Glomerular endothelial cell (primary cell): Measurements from ENCODE around the gene UCMA. TPM values are rescaled to one million over a fixed set of nuclear protein-coding genes. Genes with fewer than 3 reads are reported as not detected.
"Not testable (repeated sequence)": the region's sequence is repeated elsewhere in the genome, so short reads cannot be mapped to it uniquely, and the experiment has no call there.

ENCODE experiments used
- DNase-seq: peaks from one replicate; pipeline ENCODE4 v3.0.0-alpha.2; 2011; ENCODE audit warnings: low read depth, low spot score; ENCODE audit errors: extremely low read depth
- total RNA-seq: library from RNA; depleted of rRNA; stranded (reverse); fragments of >200 nt; gene quantifications from 2 replicates; pipeline ENCODE4 v1.2.3, GENCODE V29; 2015

Gene UCMA
- total RNA-seq = not detected in 2 replicates

GRCh38 chr10:13234172-13234571, at the start of gene UCMA:
Gene UCMA, minus strand, starts transcription at chr10:13234374. Its CDS starts 116 bp downstream, at chr10:13234258.
- DNase-seq = no peak

GRCh38 chr10:13282348-13282747, 48.2 kb upstream of the UCMA start:
- not testable (repeated sequence) for DNase-seq

- DNase-seq = no peak
Measured at GRCh38 chr10:13276749-13277365, 42.7 kb upstream of the UCMA start.

GRCh38 chr10:13276146-13276545, 42.0 kb upstream of the UCMA start:
- DNase-seq = not testable (repeated sequence)

- no peak for DNase-seq
Measured at GRCh38 chr10:13272164-13272571, 38.0 kb upstream of the UCMA start.

GRCh38 chr10:13271552-13272163, 37.5 kb upstream of the UCMA start:
- DNase-seq = no peak

GRCh38 chr10:13270877-13271551, 36.8 kb upstream of the UCMA start:
- no peak for DNase-seq

- DNase-seq = no peak
Measured at GRCh38 chr10:13268841-13269240, 34.7 kb upstream of the UCMA start.

GRCh38 chr10:13268310-13268709, 34.1 kb upstream of the UCMA start:
- no peak for DNase-seq

GRCh38 chr10:13263591-13263990, 29.4 kb upstream of the UCMA start:
- DNase-seq = no peak

- DNase-seq = no peak
Measured at GRCh38 chr10:13262433-13262832, 28.3 kb upstream of the UCMA start.

- no peak for DNase-seq
Measured at GRCh38 chr10:13257621-13258140, 23.5 kb upstream of the UCMA start.

GRCh38 chr10:13256627-13257026, 22.5 kb upstream of the UCMA start:
- DNase-seq = no peak

GRCh38 chr10:13253726-13254125, 19.6 kb upstream of the UCMA start:
- DNase-seq = no peak

GRCh38 chr10:13247784-13248183, 13.6 kb upstream of the UCMA start:
- DNase-seq = no peak

GRCh38 chr10:13247246-13247645, 13.1 kb upstream of the UCMA start:
- no peak for DNase-seq

- DNase-seq = not testable (repeated sequence)
Measured at GRCh38 chr10:13242260-13242659, 8.1 kb upstream of the UCMA start.

- DNase-seq = no peak
Measured at GRCh38 chr10:13241613-13242012, 7.4 kb upstream of the UCMA start.

- DNase-seq = no peak
Measured at GRCh38 chr10:13239923-13240322, 5.7 kb upstream of the UCMA start.

- DNase-seq = no peak
Measured at GRCh38 chr10:13238271-13239077, 4.3 kb upstream of the UCMA start.

- DNase-seq = no peak
Measured at GRCh38 chr10:13236638-13237037, 2.5 kb upstream of the UCMA start.
